ENCODE data around the gene ATP8A1.

GRCh38 chr4:42570221-42570620 is 86.7 kb downstream of the ATP8A1 start:
- no peak for TF ChIP-seq CTCF (IDR thresholded peaks at IDR 0.05)
- no peak for TF ChIP-seq POLR2A (IDR thresholded peaks at IDR 0.05)
